OCI-LY7 (cell line): Measurements from ENCODE around the gene CDC5L.

Experiments used
- EZH2phosphoT487 ChIP-seq: fragments of 200-600 bp; sonication (generic); IDR thresholded peaks from 2 replicates; pipeline ENCODE4 v1.6.1; 2018; ENCODE audit warnings: low read depth, borderline replicate concordance, mild to moderate bottlenecking, mixed run types, antibody characterized with exemption, low read length, moderate library complexity, mixed read lengths
- TF ChIP-seq, protein P1 (sequence below): fragments of 200-600 bp; sonication (generic); conservative IDR thresholded peaks from 2 replicates; pipeline ENCODE4 v1.5.1; 2014; ENCODE audit warnings: mild to moderate bottlenecking, antibody characterized with exemption, low read length, moderate library complexity, mixed read lengths

DNA sequence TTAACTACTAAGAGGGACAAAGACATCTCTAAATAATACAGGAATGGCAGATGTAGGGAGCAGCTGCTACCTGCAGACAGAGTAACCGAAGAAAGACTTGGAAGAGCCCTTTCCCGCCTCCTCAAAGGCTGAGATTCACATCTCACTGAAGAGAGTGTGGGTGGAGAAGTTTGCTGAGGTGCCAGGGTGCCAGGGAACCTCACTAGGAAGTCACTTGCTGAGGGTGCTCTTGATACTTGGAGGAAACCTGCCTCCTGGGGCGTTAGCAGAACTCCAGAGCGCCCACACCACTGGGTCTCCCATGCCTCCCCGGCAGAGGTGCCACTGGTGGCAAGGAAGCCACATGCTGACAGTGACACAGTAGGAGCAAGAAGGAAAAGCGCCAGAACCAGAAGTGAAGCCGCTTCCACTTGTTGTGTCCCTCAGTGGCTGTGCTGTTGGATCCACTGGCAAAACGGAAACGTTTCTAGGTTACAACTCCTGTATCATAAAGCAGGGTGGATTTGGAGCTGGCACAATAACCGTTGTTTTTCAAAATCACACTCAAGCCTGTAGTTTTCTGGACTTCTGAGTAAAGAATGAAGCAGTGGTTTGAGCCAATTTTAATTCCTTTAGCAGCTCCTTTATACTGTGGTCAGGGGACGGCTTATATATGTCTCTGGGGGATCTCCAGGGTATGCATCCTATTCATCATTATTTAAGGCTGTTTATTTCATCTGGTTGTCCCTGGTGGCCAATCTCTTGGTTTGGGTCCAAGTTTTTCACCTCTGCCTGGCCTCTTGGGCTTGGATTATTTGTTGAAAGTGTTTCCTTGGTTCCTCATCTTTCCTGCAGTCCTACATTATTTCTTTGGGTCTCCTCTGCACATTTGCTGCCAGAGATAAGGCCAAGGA is 64.5 kb downstream of the CDC5L start:
- TF ChIP-seq, protein P1, sequence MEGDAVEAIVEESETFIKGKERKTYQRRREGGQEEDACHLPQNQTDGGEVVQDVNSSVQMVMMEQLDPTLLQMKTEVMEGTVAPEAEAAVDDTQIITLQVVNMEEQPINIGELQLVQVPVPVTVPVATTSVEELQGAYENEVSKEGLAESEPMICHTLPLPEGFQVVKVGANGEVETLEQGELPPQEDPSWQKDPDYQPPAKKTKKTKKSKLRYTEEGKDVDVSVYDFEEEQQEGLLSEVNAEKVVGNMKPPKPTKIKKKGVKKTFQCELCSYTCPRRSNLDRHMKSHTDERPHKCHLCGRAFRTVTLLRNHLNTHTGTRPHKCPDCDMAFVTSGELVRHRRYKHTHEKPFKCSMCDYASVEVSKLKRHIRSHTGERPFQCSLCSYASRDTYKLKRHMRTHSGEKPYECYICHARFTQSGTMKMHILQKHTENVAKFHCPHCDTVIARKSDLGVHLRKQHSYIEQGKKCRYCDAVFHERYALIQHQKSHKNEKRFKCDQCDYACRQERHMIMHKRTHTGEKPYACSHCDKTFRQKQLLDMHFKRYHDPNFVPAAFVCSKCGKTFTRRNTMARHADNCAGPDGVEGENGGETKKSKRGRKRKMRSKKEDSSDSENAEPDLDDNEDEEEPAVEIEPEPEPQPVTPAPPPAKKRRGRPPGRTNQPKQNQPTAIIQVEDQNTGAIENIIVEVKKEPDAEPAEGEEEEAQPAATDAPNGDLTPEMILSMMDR, result no peak
- no peak for TF ChIP-seq EZH2phosphoT487
